MM.1S (cell line): ENCODE data around the gene PRAMEF5.
"Not testable (repeated sequence)": the region's sequence is repeated elsewhere in the genome, so short reads cannot be mapped to it uniquely, and the experiment has no call there.

Experiments used
- DNase-seq: peaks from one replicate; pipeline ENCODE4 v3.0.0-alpha.2; 2015
- H2AFZ ChIP-seq: fragments of 300-600 bp; sonication (generic); 2 replicates; pipeline ENCODE4 v1.6.0; 2016; ENCODE audit warnings: antibody characterized with exemption, low read length
- H3F3A ChIP-seq: fragments of 300-600 bp; sonication (generic); 2 replicates; pipeline ENCODE4 v1.6.1; 2016; ENCODE audit warnings: mild to moderate bottlenecking, antibody characterized with exemption, low read length, moderate library complexity, mixed read lengths; ENCODE audit not compliant: insufficient read depth
- H3K27ac ChIP-seq: fragments of 300-600 bp; sonication (generic); 2 replicates; pipeline ENCODE4 v1.5.1; 2016; ENCODE audit warnings: mild to moderate bottlenecking, low read length
- H3K27me3 ChIP-seq: fragments of 300-600 bp; sonication (generic); replicated peaks from 2 replicates; pipeline ENCODE4 v1.6.0; 2016; ENCODE audit warnings: low read length; ENCODE audit not compliant: insufficient read depth
- H3K36me3 ChIP-seq: fragments of 300-600 bp; sonication (generic); replicated peaks from 2 replicates; pipeline ENCODE4 v1.6.1; 2016; ENCODE audit warnings: mild to moderate bottlenecking, low read length, mixed read lengths; ENCODE audit not compliant: insufficient read depth
- H3K4me1 ChIP-seq: fragments of 300-600 bp; sonication (generic); 2 replicates; pipeline ENCODE4 v1.6.1; 2016; ENCODE audit warnings: low read length, mixed read lengths
- H3K4me2 ChIP-seq: fragments of 300-600 bp; sonication (generic); 2 replicates; pipeline ENCODE4 v1.6.0; 2016; ENCODE audit warnings: low read depth, low read length
- H3K4me3 ChIP-seq: fragments of 300-600 bp; sonication (generic); 2 replicates; pipeline ENCODE4 v1.5.1; 2016; ENCODE audit warnings: low read length, mixed read lengths
- H3K79me2 ChIP-seq: fragments of 300-600 bp; sonication (generic); 2 replicates; pipeline ENCODE4 v1.6.1; 2016; ENCODE audit warnings: mixed run types, low read length, mixed read lengths
- H3K9ac ChIP-seq: fragments of 300-600 bp; sonication (generic); 2 replicates; pipeline ENCODE4 v1.6.1; 2016; ENCODE audit warnings: low read length, mixed read lengths
- H3K9me2 ChIP-seq: fragments of 300-600 bp; sonication (generic); replicated peaks from 2 replicates; pipeline ENCODE4 v1.6.1; 2016; ENCODE audit warnings: mild to moderate bottlenecking, low read length, mixed read lengths; ENCODE audit not compliant: insufficient read depth
- H3K9me3 ChIP-seq: fragments of 300-600 bp; sonication (generic); replicated peaks from 2 replicates; pipeline ENCODE4 v1.6.1; 2016; ENCODE audit warnings: mild to moderate bottlenecking, low read length, mixed read lengths; ENCODE audit not compliant: insufficient read depth
- H4K20me1 ChIP-seq: fragments of 300-600 bp; sonication (generic); 2 replicates; pipeline ENCODE4 v1.6.1; 2016; ENCODE audit warnings: mild to moderate bottlenecking, low read length, moderate library complexity, mixed read lengths; ENCODE audit not compliant: insufficient read depth

Gene PRAMEF5

DNA sequence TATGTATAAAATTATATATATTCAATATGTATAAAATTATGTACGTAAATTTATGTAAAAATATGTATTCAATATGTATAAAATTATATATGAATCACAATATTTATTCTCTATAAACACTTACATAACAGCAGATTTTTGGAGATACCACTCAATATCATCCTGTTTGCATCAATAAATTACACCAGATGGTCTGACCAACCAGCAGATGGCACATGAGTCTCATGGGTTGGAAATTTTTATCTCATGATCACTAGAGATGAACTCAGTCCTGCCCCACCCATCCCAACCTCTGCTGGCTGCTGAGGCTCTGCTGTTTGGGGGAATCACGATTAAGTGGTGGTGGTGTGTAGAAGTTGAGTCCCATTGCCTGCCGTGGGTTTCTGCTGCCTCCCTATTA is 25.6 kb downstream of the PRAMEF5 start:
- not testable (repeated sequence) for H3K27ac ChIP-seq, H3K4me1 ChIP-seq, H3K9me2 ChIP-seq, H3K9me3 ChIP-seq, DNase-seq, H2AFZ ChIP-seq, H3K4me2 ChIP-seq, H4K20me1 ChIP-seq, H3K9ac ChIP-seq, H3F3A ChIP-seq, H3K79me2 ChIP-seq, H3K4me3 ChIP-seq, H3K27me3 ChIP-seq, H3K36me3 ChIP-seq

DNA sequence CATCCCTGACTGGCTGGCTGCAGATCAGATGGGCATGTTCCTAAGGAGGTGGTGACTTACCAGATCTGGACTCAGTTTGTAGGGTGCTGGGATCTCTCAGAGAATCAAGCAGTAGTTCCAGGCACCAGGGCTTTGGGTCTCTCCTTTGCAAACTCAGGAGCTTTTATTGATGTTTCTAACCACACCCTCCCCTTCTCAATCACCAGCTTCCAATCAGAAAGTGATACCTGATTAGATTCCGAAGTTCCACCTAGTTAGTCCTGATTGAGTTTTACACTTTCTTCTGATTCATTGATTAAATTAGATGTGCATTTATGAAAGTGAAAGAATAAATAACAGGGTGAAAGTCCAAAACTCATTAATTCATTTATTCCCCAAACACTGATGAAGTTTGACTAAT is 31.0 kb downstream of the PRAMEF5 start, which contains the start of gene PRAMEF8:
Gene PRAMEF8 (minus strand): TSS at position 101 of the 400 bp plus-strand sequence. CDS start 1,046 bp downstream, outside the sequence.
- DNase-seq, H3K9me2 ChIP-seq, H2AFZ ChIP-seq, H3K36me3 ChIP-seq, H3K27ac ChIP-seq, H4K20me1 ChIP-seq, H3K27me3 ChIP-seq, H3K4me2 ChIP-seq, H3K4me3 ChIP-seq, H3F3A ChIP-seq, H3K79me2 ChIP-seq, H3K4me1 ChIP-seq, H3K9me3 ChIP-seq, H3K9ac ChIP-seq: not testable (repeated sequence)

DNA sequence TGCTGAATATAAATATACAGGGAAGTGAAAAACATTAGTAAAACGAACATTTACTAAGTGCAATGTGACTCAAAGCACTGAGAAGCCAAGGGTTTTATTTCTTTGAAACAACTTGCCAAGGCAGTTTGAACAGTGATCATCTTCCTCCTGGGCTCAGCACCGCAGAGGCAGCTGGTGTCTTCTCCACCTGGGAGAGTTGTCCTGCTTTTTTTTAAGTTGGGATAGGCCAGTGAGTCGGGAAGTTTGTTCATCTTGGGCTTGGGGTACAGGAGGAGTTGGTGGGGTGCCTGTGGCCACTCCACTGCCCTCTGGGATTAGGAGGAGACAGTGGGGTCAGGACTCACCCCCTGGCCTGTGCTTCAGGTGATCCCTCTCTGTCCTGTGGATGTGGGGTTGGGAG is 35.0 kb downstream of the PRAMEF5 start:
- H3K4me2 ChIP-seq, result not testable (repeated sequence)

GRCh38 chr1:13297216-13297931 is 43.4 kb downstream of the PRAMEF5 start:
- H3K4me1 ChIP-seq, H3K9me3 ChIP-seq, H3K4me3 ChIP-seq, H2AFZ ChIP-seq, H3K27me3 ChIP-seq, H3K4me2 ChIP-seq, H4K20me1 ChIP-seq, H3K27ac ChIP-seq, H3K79me2 ChIP-seq, H3K9me2 ChIP-seq, H3K9ac ChIP-seq, DNase-seq, H3K36me3 ChIP-seq, H3F3A ChIP-seq: not testable (repeated sequence)

More for the DNA sequence above, 35.0 kb downstream of the PRAMEF5 start:
- not testable (repeated sequence) for DNase-seq, H3K79me2 ChIP-seq, H3K36me3 ChIP-seq, H3K27ac ChIP-seq, H3K9me2 ChIP-seq, H3F3A ChIP-seq, H3K9ac ChIP-seq, H3K9me3 ChIP-seq, H3K4me1 ChIP-seq, H3K27me3 ChIP-seq, H3K4me3 ChIP-seq, H2AFZ ChIP-seq, H4K20me1 ChIP-seq

DNA sequence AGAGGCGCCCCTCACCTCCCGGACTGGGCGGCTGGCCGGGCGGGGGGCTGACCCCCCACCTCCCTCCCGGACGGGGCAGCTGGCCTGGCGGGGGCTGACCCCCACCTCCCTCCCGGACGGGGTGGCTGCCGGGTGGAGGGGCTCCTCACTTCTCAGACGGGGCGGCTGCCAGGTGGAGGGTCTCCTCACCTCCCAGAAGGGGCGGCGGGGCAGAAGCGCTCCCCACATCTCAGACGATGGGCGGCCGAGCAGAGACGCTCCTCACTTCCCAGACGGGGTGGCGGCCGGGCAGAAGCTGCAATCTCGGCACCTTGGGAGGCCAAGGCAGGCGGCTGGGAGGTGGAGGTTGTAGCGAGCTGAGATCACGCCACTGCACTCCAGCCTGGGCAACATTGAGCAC is 44.7 kb downstream of the PRAMEF5 start:
- not testable (repeated sequence) for H3K4me1 ChIP-seq, H4K20me1 ChIP-seq

GRCh38 chr1:13302197-13302596 is 48.2 kb downstream of the PRAMEF5 start:
- not testable (repeated sequence) for H3K27ac ChIP-seq, H3K27me3 ChIP-seq, H3K4me2 ChIP-seq, H3K4me3 ChIP-seq, H3K9me3 ChIP-seq, H4K20me1 ChIP-seq, H3K79me2 ChIP-seq, H3F3A ChIP-seq, H2AFZ ChIP-seq, H3K4me1 ChIP-seq, H3K9me2 ChIP-seq, H3K9ac ChIP-seq, H3K36me3 ChIP-seq, DNase-seq

More for the DNA sequence above, 44.7 kb downstream of the PRAMEF5 start:
- not testable (repeated sequence) for H3K4me2 ChIP-seq, H3K27ac ChIP-seq, H3K4me3 ChIP-seq, H3K79me2 ChIP-seq, H3K36me3 ChIP-seq, H3K9me2 ChIP-seq, H3F3A ChIP-seq, H3K9ac ChIP-seq, H3K9me3 ChIP-seq, DNase-seq, H3K27me3 ChIP-seq, H2AFZ ChIP-seq

- not testable (repeated sequence) for H3K4me3 ChIP-seq, H3K27me3 ChIP-seq, DNase-seq, H3F3A ChIP-seq, H3K79me2 ChIP-seq, H3K27ac ChIP-seq, H2AFZ ChIP-seq, H3K4me2 ChIP-seq, H3K9me2 ChIP-seq, H3K36me3 ChIP-seq, H3K9ac ChIP-seq, H3K9me3 ChIP-seq, H3K4me1 ChIP-seq, H4K20me1 ChIP-seq
Observed at GRCh38 chr1:13303239-13303638, 49.2 kb downstream of the PRAMEF5 start, which contains the start of gene PRAMEF33. TSS of gene PRAMEF33 (plus strand) at chr1:13303539. CDS start at chr1:13305955, 2,416 bp downstream.
